Anterior cingulate cortex (tissue), 58 donors: ENCODE data around the gene ABCC6.

Experiments
- DNase-seq, 58 donors: peaks; one replicate each; lab custom pipeline; 2025; lab: John Stamatoyannopoulos, UW

The ABCC6 gene

DNA sequence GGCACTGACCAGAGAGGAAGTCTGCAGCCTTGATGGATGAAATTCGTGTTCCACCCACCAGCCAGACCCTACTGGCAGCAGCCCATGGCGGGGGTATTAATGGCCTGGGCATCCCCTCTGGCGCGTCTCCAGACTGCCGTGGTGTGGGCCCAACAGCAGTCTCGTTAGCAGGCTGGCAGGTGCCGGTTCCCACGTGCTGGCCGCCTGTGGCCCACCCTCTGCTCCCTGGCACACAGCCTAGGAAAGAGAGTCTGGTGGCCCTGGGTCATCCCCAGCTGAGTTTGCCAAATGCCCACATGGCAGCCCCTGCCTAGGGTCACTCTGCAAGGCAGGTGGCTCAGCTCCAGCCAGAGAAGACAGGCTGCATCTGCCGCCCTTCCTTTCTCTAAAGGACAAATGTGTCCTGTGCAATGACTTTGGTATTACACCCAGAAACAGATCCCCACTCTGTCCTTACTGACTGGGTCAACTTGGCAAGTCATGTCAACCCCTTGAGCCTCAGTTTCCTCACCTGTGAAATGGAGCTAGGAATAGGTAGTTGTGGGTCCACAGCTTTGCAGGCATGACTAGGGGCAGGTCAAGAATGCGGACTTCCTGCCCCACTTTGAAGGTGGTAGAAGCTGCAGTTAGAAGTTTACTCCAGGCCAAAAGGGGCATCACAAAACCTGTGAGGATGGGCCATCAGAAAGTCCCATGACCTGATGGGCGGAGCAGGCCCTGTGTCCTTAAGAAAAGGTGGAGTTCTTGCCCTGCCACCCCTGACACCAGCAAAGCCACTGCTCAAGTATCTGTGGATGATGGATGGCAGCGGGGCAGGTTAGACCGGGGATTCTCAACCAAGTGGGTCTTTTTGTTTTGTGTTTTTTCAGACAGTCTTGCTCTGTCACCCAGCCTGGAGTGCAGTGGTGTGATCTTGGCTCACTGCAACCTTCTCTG is 76.6 kb downstream of the ABCC6 start:
- peak in 5 of 58 donors; percentile 1 to 8 (median 6) for DNase-seq

DNA sequence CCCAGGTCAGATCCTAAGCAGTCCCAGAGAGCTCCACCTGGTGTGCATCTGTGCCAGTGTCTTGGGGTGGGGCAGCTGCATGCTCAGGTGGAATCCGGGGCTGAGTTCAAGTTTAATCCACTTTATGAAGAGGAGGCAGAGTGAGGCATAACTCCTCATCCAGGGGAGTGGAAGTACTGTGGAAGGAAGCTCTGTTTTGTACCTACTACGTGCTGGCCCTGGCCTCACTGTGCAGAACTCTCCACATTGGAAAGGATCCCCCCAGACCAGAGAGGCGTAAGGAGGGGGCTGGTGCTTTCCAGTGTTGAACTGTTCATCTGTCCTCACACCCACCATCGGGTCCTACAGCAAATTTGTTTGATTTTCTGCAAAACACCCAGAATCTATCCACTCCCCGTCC is 78.0 kb downstream of the ABCC6 start:
- DNase-seq: no peak

DNA sequence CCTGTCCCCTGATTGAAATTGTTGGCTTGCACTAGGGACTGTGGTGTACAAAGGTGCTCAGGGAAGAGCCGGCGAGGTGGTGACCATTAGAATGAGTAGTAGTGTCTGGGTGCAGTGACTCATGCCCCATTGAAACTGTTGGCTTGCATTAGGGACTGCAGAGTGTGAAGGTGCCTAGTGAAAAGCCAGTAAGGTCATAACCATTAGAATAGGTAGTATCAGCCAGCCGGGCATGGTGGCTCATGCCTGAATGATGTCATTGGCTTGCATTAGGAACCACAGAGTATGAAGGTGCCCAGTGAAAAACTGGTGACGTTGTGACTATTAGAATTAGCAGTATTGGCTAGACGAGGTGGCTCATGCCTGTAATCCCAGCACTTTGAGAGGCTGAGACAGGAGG is 78.9 kb downstream of the ABCC6 start:
- no peak for DNase-seq

DNA sequence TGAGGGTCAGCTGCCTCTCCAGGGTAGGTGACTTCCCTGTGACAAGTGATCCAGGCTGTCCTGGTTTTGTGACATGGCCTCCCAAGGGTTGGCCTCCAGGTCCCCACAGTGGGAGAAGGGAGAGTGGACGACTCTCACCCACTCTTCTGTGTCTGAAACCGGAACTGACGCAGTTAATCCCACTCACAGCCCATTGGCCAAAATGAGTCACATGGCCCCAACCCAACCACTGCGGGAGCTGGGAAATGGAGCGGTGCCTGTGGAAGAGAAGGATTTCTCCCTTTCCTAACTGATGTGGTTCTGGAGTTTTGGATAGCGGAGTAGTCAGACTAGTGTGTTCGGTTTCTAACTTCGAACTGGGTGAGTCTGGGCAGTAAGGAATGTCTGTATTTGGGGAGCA is 79.4 kb downstream of the ABCC6 start:
- no peak for DNase-seq

DNA sequence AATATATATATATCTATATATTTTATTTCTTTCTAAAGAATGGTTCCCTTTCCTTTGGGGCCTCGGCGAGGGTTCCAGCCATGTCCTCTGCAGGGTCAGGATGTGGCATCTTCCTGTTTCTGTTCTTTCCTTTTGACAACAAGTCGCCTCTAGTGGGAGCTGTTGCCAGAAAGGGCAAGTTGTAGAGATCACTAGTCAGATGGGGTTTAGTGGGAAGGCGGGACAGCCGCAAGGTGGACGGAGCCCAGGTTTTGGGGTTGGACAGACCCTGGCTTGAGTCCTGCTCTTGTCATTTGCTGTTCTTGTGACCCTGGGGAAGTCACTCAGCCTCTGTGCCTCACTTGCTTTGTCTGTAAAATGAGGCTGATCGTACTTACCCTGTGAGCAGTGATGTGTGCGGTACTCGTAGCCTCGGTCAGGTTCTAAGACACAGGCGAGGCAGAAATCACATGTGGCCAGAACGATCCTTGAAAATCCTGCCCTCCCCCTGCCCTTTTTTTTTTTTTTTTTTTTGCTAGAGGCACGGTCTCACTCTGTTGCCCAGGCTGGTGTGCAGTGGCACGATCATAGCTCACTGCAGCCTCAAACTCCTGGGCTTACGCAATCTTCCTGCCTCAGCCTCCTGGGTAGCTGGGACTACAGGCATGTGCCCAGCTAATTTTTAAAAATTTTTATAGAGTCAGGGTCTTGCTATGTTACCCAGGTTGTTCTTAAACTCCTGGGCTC is 80.1 kb downstream of the ABCC6 start:
- DNase-seq: no peak

DNA sequence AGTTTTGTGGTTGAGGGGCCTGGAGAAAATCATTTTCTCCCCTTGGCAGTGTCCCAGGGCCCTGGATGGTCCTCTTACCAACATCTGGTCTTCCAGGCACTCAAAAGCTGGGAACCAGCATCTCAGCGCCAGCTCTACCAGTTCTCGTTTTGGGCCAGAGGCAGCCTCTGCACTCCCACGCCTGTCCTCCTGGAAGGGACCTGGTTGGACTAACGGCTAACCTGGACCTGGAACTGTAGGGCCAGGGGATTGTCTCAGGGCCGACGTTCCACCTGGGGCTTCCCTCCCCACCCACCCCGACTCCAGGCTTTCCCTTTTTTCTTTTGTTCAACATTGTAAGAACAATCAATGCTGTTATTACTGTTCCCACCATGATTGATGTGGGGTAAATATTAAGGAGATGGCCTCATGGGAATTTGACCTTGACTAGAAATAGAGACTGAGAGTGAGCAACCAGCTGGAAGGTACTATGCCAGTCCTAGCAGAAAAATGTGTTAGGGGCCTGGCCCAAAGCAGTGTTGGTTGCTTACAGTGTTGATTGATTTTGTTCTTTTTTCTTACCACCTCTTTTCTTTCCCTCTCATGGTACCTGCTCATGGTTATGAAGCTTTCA is 81.4 kb downstream of the ABCC6 start:
- DNase-seq: no peak

DNA sequence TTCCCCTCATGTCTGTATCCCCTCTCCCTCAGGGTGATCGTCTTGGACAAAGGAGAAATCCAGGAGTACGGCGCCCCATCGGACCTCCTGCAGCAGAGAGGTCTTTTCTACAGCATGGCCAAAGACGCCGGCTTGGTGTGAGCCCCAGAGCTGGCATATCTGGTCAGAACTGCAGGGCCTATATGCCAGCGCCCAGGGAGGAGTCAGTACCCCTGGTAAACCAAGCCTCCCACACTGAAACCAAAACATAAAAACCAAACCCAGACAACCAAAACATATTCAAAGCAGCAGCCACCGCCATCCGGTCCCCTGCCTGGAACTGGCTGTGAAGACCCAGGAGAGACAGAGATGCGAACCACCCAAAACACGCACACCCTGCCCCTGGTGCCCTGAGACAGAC is 82.2 kb downstream of the ABCC6 start:
- no peak for DNase-seq

DNA sequence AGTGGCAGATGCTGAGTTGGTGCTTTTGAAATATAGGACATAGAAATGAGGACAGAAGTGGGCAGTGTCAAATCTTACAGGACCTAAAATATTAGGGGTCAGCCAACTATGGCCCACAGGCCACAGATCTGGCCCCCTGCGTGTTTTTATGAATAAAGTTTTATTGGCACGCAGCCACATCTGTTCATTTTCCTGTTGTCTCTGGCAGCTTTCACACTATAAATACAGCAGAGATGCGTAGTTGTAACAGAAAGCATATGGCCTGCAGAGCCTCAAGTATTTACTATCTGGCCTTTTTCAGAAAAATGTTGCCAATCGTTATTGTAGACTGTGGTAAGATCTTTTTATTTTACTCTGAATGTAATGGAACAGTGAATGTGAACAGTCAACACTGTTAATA is 82.8 kb downstream of the ABCC6 start:
- DNase-seq: no peak

DNA sequence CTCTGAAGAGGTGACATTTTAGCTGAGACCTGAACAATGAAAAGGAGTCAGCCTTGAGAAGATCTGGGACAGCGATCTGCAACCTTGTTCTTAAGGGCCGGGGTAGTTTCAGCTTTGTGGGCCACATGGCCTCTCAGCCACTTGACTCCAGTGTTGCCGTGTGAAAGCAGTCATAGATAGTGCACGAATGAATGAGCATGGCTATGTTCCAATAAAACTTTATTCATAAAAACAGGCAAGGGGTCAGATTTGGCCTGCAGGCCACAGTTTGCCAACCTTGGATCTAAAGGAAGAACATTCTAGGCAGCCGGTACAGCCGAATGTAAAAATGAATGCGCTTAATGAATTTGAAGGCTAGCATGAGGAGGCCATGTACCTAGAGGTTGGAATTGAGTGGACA is 83.5 kb downstream of the ABCC6 start:
- no peak for DNase-seq

DNA sequence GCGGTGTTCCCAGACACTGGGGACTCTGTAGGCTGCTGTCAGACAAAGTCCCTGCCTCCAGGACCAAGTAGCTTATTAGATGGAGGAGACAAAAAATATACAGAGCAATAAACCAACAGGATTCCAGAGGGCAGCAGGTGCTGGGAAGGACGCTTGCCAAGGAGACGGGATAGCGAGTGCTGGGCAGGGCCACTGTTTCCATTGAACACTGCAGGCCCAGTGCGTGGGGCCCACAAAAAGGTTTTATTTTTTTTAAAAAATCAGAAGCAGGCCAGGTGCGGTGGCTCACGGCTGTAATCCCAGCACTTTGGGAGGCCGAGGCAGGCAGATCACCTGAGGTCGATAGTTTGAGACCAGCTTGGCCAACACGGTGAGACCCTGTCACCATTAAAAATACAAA is 84.2 kb downstream of the ABCC6 start:
- DNase-seq: no peak

DNA sequence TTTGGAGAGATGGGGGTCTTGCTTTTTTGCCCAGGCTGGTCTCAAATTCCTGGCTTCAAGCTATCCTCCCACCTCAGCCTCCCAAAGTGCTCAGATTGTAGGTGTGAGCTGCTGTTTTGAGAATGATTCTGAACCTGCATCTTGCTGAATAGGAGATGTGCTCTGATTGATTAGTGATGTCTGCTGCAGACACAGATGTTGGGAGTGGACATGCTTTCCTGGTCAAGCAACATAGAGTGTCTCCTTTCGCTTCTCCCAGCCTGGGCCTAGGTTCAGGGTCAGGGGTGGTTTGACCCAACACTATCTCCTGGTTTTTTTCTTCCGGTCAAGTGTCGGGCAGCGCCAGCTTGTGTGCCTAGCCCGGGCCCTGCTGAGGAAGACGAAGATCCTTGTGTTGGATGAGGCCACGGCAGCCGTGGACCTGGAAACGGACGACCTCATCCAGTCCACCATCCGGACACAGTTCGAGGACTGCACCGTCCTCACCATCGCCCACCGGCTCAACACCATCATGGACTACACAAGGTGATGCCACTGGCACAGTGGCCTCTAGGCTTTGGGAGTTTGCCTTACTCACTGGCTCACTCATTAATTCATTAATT is 85.2 kb downstream of the ABCC6 start:
- DNase-seq: no peak

DNA sequence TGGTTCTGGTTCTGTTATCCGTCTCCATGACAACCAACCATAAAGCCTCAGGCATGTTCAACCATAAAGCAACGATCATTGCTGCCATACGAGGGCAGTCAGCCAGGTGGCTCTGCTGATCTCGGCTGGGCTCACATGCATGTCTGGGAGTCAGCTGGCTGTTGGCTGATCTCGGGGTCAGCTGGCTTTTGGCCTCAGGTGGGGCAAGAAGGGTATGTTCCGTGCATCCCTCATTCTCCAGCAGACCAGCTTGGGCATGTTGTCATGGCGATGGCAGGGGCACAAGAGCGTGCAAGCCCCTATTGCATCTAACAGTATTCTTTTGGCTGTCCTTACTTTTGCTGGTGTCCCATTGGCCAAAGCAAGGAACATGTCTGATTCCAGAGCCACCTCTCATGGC is 86.2 kb downstream of the ABCC6 start:
- DNase-seq: no peak

DNA sequence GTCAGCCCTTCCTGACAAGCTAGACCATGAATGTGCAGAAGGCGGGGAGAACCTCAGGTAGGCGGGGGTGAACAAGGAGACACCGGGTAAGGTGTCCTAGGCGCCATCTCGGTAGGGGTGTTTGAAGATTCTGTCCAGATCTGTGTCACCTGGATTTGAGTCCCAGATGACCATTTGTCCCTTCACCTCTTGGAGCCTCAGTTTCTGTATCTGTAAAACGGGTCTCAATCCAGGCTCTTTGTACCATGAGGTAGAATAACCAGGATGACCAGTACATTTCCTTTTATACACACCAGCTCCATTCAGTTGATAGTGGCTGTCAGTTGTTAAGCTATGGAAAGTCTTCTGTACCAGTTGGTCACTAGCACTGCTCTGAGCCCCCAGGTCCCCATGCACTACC is 86.7 kb downstream of the ABCC6 start:
- no peak for DNase-seq

DNA sequence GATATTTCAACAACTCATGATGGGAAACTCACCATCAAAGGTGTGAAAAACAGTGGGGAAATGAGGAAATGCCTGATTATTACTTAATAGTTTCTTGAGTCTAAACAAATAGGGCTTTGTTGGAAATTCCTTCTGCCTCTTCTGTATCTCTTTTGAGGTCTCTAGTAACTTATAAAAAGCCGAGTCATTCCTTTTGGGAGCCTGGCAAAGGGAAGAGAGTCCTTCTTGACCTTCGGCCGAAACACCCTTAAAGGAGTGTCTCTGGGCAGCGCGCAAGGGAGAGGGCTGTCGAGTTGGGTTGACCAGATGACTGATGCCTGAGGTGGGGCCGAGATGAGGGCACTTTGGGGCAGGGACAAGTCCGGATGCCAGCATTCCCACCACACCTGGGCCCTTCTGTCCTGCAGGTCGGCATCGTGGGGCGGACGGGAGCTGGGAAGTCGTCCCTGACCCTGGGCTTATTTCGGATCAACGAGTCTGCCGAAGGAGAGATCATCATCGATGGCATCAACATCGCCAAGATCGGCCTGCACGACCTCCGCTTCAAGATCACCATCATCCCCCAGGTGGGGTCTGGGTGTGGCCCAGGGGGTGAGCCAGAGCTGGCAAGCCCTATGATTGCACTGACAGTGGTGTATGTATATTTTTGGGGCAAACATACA is 89.2 kb downstream of the ABCC6 start:
- no peak for DNase-seq

DNA sequence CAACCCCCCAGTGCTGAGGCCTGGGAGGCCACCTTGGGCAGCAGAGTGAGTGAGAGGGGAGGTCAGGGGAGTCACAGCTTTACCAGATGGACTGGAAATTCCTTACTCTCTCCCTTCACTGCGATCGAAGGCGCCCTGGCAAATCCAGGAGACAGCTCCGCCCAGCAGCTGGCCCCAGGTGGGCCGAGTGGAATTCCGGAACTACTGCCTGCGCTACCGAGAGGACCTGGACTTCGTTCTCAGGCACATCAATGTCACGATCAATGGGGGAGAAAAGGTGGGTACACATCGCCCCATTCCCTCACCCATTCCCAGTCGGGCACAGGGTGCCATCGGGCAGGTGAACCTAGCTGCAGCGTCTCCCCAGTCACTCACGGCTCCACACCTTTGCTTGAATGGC is 91.6 kb downstream of the ABCC6 start:
- DNase-seq: no peak

DNA sequence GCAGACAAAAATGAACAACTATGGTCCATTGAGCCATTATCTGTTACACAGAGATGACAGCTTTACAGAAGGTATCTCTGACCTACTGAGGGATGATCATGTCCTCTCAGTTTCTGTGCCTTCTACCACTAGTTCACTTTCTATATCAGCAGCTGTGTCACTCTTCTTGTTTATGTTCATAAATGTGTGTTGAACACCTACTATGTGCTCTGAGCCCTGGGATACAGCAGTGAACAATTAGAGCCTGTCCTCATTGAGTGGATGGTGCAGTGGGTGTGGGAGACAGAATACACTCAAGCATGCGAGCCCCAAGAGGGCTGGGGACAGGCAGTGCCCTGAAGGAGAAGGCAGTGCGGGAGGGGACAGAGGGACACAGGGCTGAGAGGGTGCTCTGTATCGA is 92.1 kb downstream of the ABCC6 start:
- DNase-seq: no peak

DNA sequence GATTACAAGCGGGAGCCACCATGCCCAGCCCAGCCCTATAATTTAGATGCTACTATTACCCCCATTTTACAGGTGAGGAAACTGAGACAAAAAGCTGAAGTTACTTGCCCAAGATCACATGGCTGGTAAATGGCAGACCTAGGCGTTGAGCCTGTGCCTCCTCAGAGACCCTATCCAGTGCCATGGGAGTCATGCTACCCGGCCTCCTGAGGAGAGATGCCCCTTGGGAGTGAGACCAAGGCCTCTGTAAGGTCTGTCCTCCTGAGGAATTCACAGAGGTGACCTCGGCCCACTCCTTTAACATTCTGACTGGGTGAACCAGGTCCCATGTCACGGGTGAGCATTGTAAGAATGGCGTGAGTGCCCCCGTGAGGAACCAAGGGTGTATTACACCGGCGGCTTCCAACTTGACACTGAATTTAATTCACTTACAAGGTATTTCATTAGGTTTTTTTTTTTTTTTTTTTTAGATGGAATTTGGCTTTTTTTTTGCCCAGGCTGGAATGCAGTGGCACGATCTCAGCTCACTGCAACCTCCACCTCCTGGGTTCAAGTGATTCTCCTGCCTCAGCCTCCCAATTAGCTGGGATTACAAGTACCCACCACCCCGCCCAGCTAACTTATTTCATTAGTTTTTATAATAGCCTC is 95.7 kb downstream of the ABCC6 start:
- DNase-seq: peak in 46 of 58 donors; percentile 1 to 63 (median 22)

DNA sequence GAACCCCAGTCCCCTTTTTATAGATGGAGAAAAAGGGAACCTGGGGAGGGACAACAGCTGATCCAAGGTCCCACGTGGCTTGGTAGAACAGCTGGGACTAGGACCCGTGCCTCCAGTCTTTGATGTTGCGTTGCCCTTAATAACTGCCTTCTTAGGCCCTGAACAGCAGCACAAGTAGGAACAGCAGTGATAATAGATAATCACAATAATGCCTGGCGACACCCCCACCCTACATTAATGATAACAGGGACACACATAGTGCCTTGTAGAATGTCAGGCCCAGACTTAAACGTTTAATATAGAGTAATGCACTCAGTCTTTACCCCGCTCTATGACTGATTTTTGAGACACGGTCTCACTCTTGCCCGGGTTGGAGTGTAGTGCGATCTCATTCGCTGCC is 96.4 kb downstream of the ABCC6 start:
- no peak for DNase-seq

DNA sequence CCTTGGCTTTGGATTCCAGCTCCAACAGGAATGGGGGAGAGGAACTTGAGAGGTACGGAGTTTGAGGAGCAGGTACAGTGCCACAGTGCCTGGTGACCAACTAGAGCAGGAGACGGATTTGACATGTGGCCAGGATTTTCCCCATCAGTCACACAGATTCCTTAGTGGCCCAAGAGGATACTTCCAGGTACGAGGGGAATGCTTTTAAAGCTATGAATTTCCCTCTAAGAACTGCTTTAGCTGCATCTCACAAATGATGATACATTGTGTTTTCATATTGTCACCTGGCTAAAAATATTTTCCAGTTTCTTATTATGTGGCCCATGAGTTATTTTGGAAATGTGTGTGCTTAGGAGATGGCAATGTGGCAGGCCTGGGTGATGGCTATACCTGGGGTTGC is 98.3 kb downstream of the ABCC6 start:
- DNase-seq: no peak

DNA sequence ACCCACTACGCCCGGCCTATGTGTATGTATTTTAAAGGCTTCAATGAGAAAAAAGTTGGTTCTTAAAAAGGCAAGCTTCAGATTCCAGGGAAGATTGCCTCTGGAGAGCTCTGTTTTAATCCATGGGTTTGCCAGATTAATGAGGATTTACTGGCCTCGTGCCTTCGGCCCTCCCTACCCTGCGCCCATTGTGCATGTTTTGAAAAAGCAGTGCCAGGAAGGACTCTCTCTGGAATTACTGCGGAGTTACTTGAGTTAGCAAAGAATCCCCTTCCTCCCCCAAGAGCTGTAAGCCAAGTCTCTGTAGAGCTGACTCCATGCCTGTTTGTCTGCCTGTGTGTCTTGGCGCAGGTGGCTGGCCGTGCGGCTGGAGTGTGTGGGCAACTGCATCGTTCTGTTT is 98.9 kb downstream of the ABCC6 start:
- no peak for DNase-seq
